Tibial nerve (tissue), 4 donors: ENCODE results near the gene ANKHD1. TPM values are rescaled to one million over a fixed set of nuclear protein-coding genes. Genes with fewer than 3 reads are reported as not detected.

Source experiments
- DNase-seq, 2 donors: peaks; one replicate each; pipeline ENCODE4 v3.0.0-alpha.2; 2019; ENCODE audit warnings: low spot score in 2 of 2
- H3K27ac ChIP-seq, 4 donors: fragments of 200-600 bp; sonication (generic) in 3 of 4; one replicate each; pipeline ENCODE4 v1.5.1; 2017 to 2019; ENCODE audit warnings: mild to moderate bottlenecking in 1 of 4
- H3K27me3 ChIP-seq, 2 donors: fragments of 200-600 bp; sonication (generic) in 1 of 2; one replicate each; pipeline versions ENCODE4 v1.5.1 to v1.6.0; 2017 to 2019
- H3K36me3 ChIP-seq, 3 donors: fragments of 200-600 bp; sonication (generic); one replicate each; pipeline ENCODE4 v1.5.1; 2018 to 2019
- H3K4me1 ChIP-seq, 4 donors: fragments of 200-600 bp; sonication (generic) in 3 of 4; one replicate each; pipeline ENCODE4 v1.5.1; 2017 to 2019
- H3K4me3 ChIP-seq, 4 donors: fragments of 200-600 bp; sonication (generic) in 3 of 4; one replicate each; pipeline ENCODE4 v1.5.1; 2017 to 2019; ENCODE audit warnings: mild to moderate bottlenecking in 1 of 4, moderate library complexity in 1 of 4
- H3K9me3 ChIP-seq, 4 donors: fragments of 200-600 bp; sonication (generic) in 3 of 4; one replicate each; pipeline ENCODE4 v1.5.1; 2017 to 2019
- EP300 ChIP-seq, 2 donors: sonication (generic); formaldehyde crosslinking; IDR thresholded peaks; one replicate each; pipeline ENCODE4 v1.6.1; 2017; ENCODE audit warnings: antibody characterized with exemption in 2 of 2, mild to moderate bottlenecking in 1 of 2
- POLR2A ChIP-seq, 2 donors: fragments of 450-650 bp; IDR thresholded peaks; one replicate each; pipeline ENCODE4 v1.6.1; 2017; ENCODE audit warnings: antibody characterized with exemption in 2 of 2, mild to moderate bottlenecking in 2 of 2, moderate library complexity in 2 of 2
- WGBS, 2 donors: methylation state at CpG; one replicate each; pipeline ENCODE4 v1.1.5; 2018; 5-methylcytosine and 5-hydroxymethylcytosine counted together
- total RNA-seq, 4 donors: library from RNA; depleted of rRNA; stranded (reverse); fragments of >200 nt; gene quantifications; one replicate each; pipeline ENCODE4 v1.1.0, GENCODE V29; 2016
- TF ChIP-seq, protein P1 (sequence below), 5 experiments: fragments of 200-600 bp in 3 of 5; fragments of 450-650 bp in 2 of 5; sonication (generic) in 3 of 5; IDR thresholded peaks; one replicate each; pipeline ENCODE4 v1.5.1; 2016 to 2019; ENCODE audit warnings: antibody characterized with exemption in 5 of 5, mild to moderate bottlenecking in 3 of 5, moderate library complexity in 2 of 5

The ANKHD1 gene
- total RNA-seq, 4 donors from 2014 or later: 119 to 212 (median 162) TPM

DNA sequence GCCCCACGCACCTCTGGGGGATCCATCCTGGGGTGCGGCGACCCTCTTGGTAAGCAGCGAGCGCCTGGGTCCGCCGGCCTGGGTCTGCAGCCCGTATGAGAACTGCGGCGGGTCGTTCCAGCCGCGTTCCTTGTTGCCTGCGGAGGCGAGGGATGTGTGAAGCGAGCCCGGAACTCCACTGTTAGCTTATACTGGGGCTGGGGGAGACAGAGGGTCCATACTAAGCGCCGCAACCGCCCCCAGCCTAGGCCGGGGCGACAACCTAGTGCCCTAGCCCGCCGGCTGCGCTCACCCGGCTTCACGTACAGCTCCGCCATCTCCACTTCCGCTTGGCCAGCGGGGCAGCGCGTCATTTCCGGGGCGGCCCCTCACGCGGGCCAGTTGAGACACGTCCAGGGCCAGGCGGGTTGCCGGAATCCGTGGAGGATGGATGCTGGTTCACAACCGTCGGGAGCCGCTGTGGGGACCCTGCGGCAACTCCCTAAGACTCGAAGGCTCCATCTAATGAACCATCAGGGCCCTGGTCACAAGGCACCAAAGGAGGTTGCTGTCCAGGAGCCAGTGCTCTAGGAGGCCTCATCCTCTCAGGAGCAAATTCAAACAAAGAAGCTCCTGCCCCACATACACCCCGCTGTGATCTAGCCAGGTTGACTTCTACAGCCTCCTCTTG lies 155.6 kb downstream of the ANKHD1 start, which contains the start of gene SRA1:
TSS of gene SRA1 (minus strand) at position 338 of the 670 bp plus-strand sequence. CDS start at position 317, 21 bp downstream.
- Histone ChIP-seq H3K4me1 (peaks cover 0 to 45% (median 17%) of the 10 kb centered on the region in 4 donors), H3K36me3 (peaks cover 0 to 47% (median 0%) of the 10 kb centered on the region in 3 donors), H3K27me3 (no peaks in the 10 kb centered on the region), H3K9me3 (no peaks in the 10 kb centered on the region), H3K4me3 (peak within 1 kb of the TSS; percentile 73 to 86 (median 84)), H3K27ac (peak within 1 kb of the TSS; percentile 80 to 94 (median 90))
- 1% methylated on average over 31 to 36 of the region's 46 CpGs for WGBS, 2 donors
- peak; percentile 81 to 91 for DNase-seq
- peak; percentile 74 to 92 for TF ChIP-seq POLR2A (IDR thresholded peaks at IDR 0.05)
- TF ChIP-seq EP300 (IDR thresholded peaks at IDR 0.05): peak; percentile 96 to 97
- TF ChIP-seq, protein P1, sequence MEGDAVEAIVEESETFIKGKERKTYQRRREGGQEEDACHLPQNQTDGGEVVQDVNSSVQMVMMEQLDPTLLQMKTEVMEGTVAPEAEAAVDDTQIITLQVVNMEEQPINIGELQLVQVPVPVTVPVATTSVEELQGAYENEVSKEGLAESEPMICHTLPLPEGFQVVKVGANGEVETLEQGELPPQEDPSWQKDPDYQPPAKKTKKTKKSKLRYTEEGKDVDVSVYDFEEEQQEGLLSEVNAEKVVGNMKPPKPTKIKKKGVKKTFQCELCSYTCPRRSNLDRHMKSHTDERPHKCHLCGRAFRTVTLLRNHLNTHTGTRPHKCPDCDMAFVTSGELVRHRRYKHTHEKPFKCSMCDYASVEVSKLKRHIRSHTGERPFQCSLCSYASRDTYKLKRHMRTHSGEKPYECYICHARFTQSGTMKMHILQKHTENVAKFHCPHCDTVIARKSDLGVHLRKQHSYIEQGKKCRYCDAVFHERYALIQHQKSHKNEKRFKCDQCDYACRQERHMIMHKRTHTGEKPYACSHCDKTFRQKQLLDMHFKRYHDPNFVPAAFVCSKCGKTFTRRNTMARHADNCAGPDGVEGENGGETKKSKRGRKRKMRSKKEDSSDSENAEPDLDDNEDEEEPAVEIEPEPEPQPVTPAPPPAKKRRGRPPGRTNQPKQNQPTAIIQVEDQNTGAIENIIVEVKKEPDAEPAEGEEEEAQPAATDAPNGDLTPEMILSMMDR (IDR thresholded peaks at IDR 0.05): peak in 2 of 5 experiments; percentile 17 to 26

DNA sequence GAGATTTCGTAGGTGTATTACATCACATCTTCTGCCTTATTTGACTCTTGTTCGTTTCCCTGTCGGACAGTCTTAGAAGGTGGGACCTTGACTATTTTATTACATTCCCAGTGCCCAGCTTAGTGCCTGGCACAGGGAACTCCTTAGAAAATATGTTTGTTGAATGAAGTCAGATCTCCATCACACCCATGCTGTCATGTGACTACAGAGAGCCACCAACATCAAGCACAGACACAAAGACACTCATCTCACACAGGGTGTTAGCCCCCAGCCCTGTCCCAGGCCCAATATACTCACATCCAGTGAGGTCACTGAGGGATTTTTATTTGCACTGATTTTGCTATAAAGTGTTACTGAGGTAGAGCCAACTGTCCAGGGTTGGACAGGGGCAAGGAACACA lies 156.3 kb downstream of the ANKHD1 start:
- Histone ChIP-seq H3K27ac (peak overlapping the region; percentile 80 to 94 (median 90)), H3K4me3 (no peak overlapping the region), H3K9me3 (no peaks in the 10 kb centered on the region), H3K4me1 (peaks cover 0 to 52% (median 21%) of the 10 kb centered on the region in 4 donors), H3K27me3 (no peaks in the 10 kb centered on the region), H3K36me3 (peaks cover 0 to 46% (median 0%) of the 10 kb centered on the region in 3 donors)
- no peak for TF ChIP-seq EP300 (IDR thresholded peaks at IDR 0.05)
- DNase-seq: no peak
- WGBS, 2 donors: 79 to 81% methylated on average over 3 of the region's 3 CpGs

GRCh38 chr5:140558542-140558941 lies 156.9 kb downstream of the ANKHD1 start:
- Histone ChIP-seq H3K27ac (peak overlapping the region in 1 of 4 donors; percentile 93), H3K9me3 (no peaks in the 10 kb centered on the region), H3K4me3 (no peak overlapping the region), H3K4me1 (peaks cover 0 to 57% (median 27%) of the 10 kb centered on the region in 4 donors), H3K36me3 (peaks cover 0 to 46% (median 0%) of the 10 kb centered on the region in 3 donors), H3K27me3 (no peaks in the 10 kb centered on the region)
- WGBS, 2 donors: 85 to 95% methylated on average over 9 of the region's 9 CpGs
- TF ChIP-seq EP300 (IDR thresholded peaks at IDR 0.05) (no peak), POLR2A (IDR thresholded peaks at IDR 0.05) (no peak)
- TF ChIP-seq, protein P1 (IDR thresholded peaks at IDR 0.05): no peak
- DNase-seq: no peak

GRCh38 chr5:140560227-140560626 lies 158.6 kb downstream of the ANKHD1 start:
- H3K36me3 ChIP-seq: peaks cover 0 to 46% (median 0%) of the 10 kb centered on the region in 3 donors
- no peaks in the 10 kb centered on the region for H3K9me3 ChIP-seq
- 82 to 86% methylated on average over 6 to 10 of the region's 10 CpGs for WGBS, 2 donors
- H3K4me3 ChIP-seq: no peak overlapping the region
- H3K4me1 ChIP-seq: peaks cover 0 to 57% (median 30%) of the 10 kb centered on the region in 4 donors
- TF ChIP-seq, protein P1 (IDR thresholded peaks at IDR 0.05): no peak
- no peak for TF ChIP-seq POLR2A (IDR thresholded peaks at IDR 0.05)
- no peak for TF ChIP-seq EP300 (IDR thresholded peaks at IDR 0.05)
- no peaks in the 10 kb centered on the region for H3K27me3 ChIP-seq
- H3K27ac ChIP-seq: no peak overlapping the region
- DNase-seq: no peak

GRCh38 chr5:140561753-140562523 lies 160.3 kb downstream of the ANKHD1 start:
- DNase-seq: no peak
- WGBS, 2 donors: 90% methylated on average over 8 to 10 of the region's 10 CpGs
- Histone ChIP-seq H3K9me3 (no peaks in the 10 kb centered on the region), H3K4me3 (no peak overlapping the region), H3K27ac (peak overlapping the region in 1 of 4 donors; percentile 13), H3K4me1 (peaks cover 0 to 57% (median 28%) of the 10 kb centered on the region in 4 donors), H3K27me3 (no peaks in the 10 kb centered on the region), H3K36me3 (peaks cover 0 to 60% (median 0%) of the 10 kb centered on the region in 3 donors)
- TF ChIP-seq EP300 (IDR thresholded peaks at IDR 0.05): no peak
- no peak for TF ChIP-seq POLR2A (IDR thresholded peaks at IDR 0.05)
- TF ChIP-seq, protein P1 (IDR thresholded peaks at IDR 0.05): no peak
